BJ (cell line): ENCODE data around the gene PMM2. TPM values are rescaled to one million over a fixed set of nuclear protein-coding genes. Genes with fewer than 3 reads are reported as not detected.

ENCODE experiments used
- CTCF ChIA-PET: fragments of 350-600 bp; formaldehyde crosslinking; extraction: SDS; loops from one replicate; lab custom pipeline; 2021; ENCODE audit warnings: antibody characterized with exemption, inconsistent platforms; lab: Yijun Ruan, JAX
- POLR2A ChIA-PET: fragments of 300-600 bp; sonication (Branson Sonifier 250); formaldehyde crosslinking; extraction: SDS; loops from one replicate; lab custom pipeline; 2021; ENCODE audit warnings: antibody characterized with exemption; lab: Charles Lee
- DNase-seq: peaks from one replicate; pipeline ENCODE4 v3.0.0-alpha.2; 2011; ENCODE audit warnings: low read depth
- H3K27me3 ChIP-seq: 2 replicates; pipeline ENCODE4 v1.6.0; 2011; ENCODE audit warnings: low read length; ENCODE audit not compliant: control insufficient read depth, insufficient read depth
- H3K36me3 ChIP-seq: 2 replicates; pipeline ENCODE4 v1.5.1; 2011; ENCODE audit warnings: low read length; ENCODE audit not compliant: control insufficient read depth, insufficient read depth
- H3K4me3 ChIP-seq: 2 replicates; pipeline ENCODE4 v1.5.1; 2011; ENCODE audit warnings: low read depth, mild to moderate bottlenecking, control low read depth, low read length
- CTCF ChIP-seq: IDR thresholded peaks from 2 replicates; pipeline ENCODE4 v1.5.1; 2011; ENCODE audit warnings: low read depth, mild to moderate bottlenecking, control low read depth, inconsistent platforms, low read length, moderate library complexity; ENCODE audit not compliant: insufficient read depth
- polyA plus RNA-seq: library from polyadenylated mRNA; depleted of rRNA; stranded (reverse); fragments of >200 nt; gene quantifications from 2 replicates; pipeline ENCODE4 v1.2.3, GENCODE V29; 2011

The PMM2 gene
- polyA plus RNA-seq, 1 experiment = 30.4 TPM

- Histone ChIP-seq H3K27me3 (no peaks in the 10 kb centered on the region), H3K36me3 (no peaks in the 10 kb centered on the region), H3K4me3 (no peak overlapping the region)
- TF ChIP-seq CTCF = no peak
- no peak for DNase-seq
- ChIA-PET CTCF (no interaction called here), POLR2A (no interaction called here)
Observed at GRCh38 chr16:8756755-8757154, 40.9 kb upstream of the PMM2 start.

GRCh38 chr16:8758022-8758421 is 39.6 kb upstream of the PMM2 start:
- ChIA-PET POLR2A (no interaction called here), CTCF (no interaction called here)
- DNase-seq = no peak
- TF ChIP-seq CTCF = no peak
- H3K36me3 ChIP-seq = no peaks in the 10 kb centered on the region
- H3K4me3 ChIP-seq = no peak overlapping the region
- H3K27me3 ChIP-seq = no peaks in the 10 kb centered on the region

GRCh38 chr16:8760021-8760420 is 37.6 kb upstream of the PMM2 start:
- no peaks in the 10 kb centered on the region for H3K36me3 ChIP-seq
- no peak for DNase-seq
- no peak overlapping the region for H3K4me3 ChIP-seq
- H3K27me3 ChIP-seq = no peaks in the 10 kb centered on the region
- no peak for TF ChIP-seq CTCF
- CTCF ChIA-PET = interaction anchor here (1.0 kb wide), 1 partner anchor 114 kb away, joined by 3 read pairs; no protein-coding TSS in a partner anchor
- POLR2A ChIA-PET = no interaction called here

GRCh38 chr16:8761078-8761477 is 36.6 kb upstream of the PMM2 start:
- no peak for TF ChIP-seq CTCF
- H3K27me3 ChIP-seq = no peaks in the 10 kb centered on the region
- DNase-seq = no peak
- H3K4me3 ChIP-seq = no peak overlapping the region
- H3K36me3 ChIP-seq = no peaks in the 10 kb centered on the region
- ChIA-PET CTCF (no interaction called here), POLR2A (no interaction called here)

GRCh38 chr16:8762254-8762653 is 35.4 kb upstream of the PMM2 start:
- ChIA-PET POLR2A (no interaction called here), CTCF (no interaction called here)
- Histone ChIP-seq H3K27me3 (no peaks in the 10 kb centered on the region), H3K36me3 (no peaks in the 10 kb centered on the region), H3K4me3 (no peak overlapping the region)
- no peak for DNase-seq
- no peak for TF ChIP-seq CTCF
